ENCODE results near the gene MED13L.

MED13L gene

GRCh38 chr12:116076399-116076798, 201.1 kb downstream of the MED13L start:
- no peak for DNase-seq

GRCh38 chr12:116074686-116075085, 202.8 kb downstream of the MED13L start:
- DNase-seq, result no peak

GRCh38 chr12:116071555-116072230, 205.8 kb downstream of the MED13L start:
- no peak for DNase-seq

GRCh38 chr12:116070444-116070843, 207.0 kb downstream of the MED13L start:
- DNase-seq, result no peak

- DNase-seq, result no peak
These were observed 207.6 kb downstream of the MED13L start for GRCh38 chr12:116069943-116070342.

- DNase-seq, result no peak
These were observed 208.6 kb downstream of the MED13L start for GRCh38 chr12:116068853-116069252.

- no peak for DNase-seq
These were observed 209.1 kb downstream of the MED13L start for GRCh38 chr12:116068371-116068770.

GRCh38 chr12:116067892-116068291, 209.6 kb downstream of the MED13L start:
- no peak for DNase-seq

- DNase-seq, result peak; percentile 15
These were observed 210.9 kb downstream of the MED13L start for GRCh38 chr12:116066381-116067230.

- no peak for DNase-seq
These were observed 211.9 kb downstream of the MED13L start for GRCh38 chr12:116065606-116066005.

- DNase-seq, result no peak
These were observed 213.0 kb downstream of the MED13L start for GRCh38 chr12:116064493-116064892.

- DNase-seq, result no peak
These were observed 214.8 kb downstream of the MED13L start for GRCh38 chr12:116062698-116063097.

GRCh38 chr12:116060764-116061163, 216.7 kb downstream of the MED13L start:
- DNase-seq, result no peak

- DNase-seq, result no peak
These were observed 217.6 kb downstream of the MED13L start for GRCh38 chr12:116059904-116060303.

- DNase-seq, result no peak
These were observed 218.9 kb downstream of the MED13L start for GRCh38 chr12:116058574-116058973.

- DNase-seq, result no peak
These were observed 220.1 kb downstream of the MED13L start for GRCh38 chr12:116057356-116057755.

- DNase-seq, result no peak
These were observed 221.4 kb downstream of the MED13L start for GRCh38 chr12:116055895-116056607.

GRCh38 chr12:116054280-116054679, 223.2 kb downstream of the MED13L start:
- DNase-seq, result no peak

GRCh38 chr12:116053479-116054200, 223.9 kb downstream of the MED13L start:
- no peak for DNase-seq

GRCh38 chr12:116050275-116050674, 227.2 kb downstream of the MED13L start:
- no peak for DNase-seq

- DNase-seq, result no peak
These were observed 228.6 kb downstream of the MED13L start for GRCh38 chr12:116048879-116049278.

- no peak for DNase-seq
These were observed 231.5 kb downstream of the MED13L start for GRCh38 chr12:116046039-116046438.

- DNase-seq, result no peak
These were observed 232.3 kb downstream of the MED13L start for GRCh38 chr12:116045150-116045549.
